K562 (cell line): ENCODE measurements around the gene KPTN. TPM values are rescaled to one million over a fixed set of nuclear protein-coding genes. Genes with fewer than 3 reads are reported as not detected.

Experiments used
- ARID2 ChIP-seq: fragments of 450-650 bp; IDR thresholded peaks from 2 replicates; pipeline ENCODE4 v1.6.1; 2017; ENCODE audit warnings: antibody characterized with exemption, mild to moderate bottlenecking
- BMI1 ChIP-seq: fragments of 150-350 bp; IDR thresholded peaks from 2 replicates; pipeline ENCODE4 v1.6.1; 2014; ENCODE audit warnings: low read length
- CBFA2T3 ChIP-seq: fragments of 450-650 bp; IDR thresholded peaks from 2 replicates; pipeline ENCODE4 v1.6.1; 2017
- CHD1 ChIP-seq: fragments of 200-600 bp; sonication (generic); IDR thresholded peaks from one replicate; pipeline ENCODE4 v1.6.1; 2012; ENCODE audit warnings: mild to moderate bottlenecking, moderate library complexity, low read length, inconsistent platforms
- CTBP1 ChIP-seq: fragments of 450-650 bp; IDR thresholded peaks from 2 replicates; pipeline ENCODE4 v1.6.1; 2016; ENCODE audit warnings: borderline replicate concordance
- FOXA1 ChIP-seq: fragments of 450-650 bp; IDR thresholded peaks from 2 replicates; pipeline ENCODE4 v1.6.1; 2016; ENCODE audit warnings: mild to moderate bottlenecking, borderline replicate concordance
- FOXM1 ChIP-seq, 2 experiments: fragments of 450-650 bp in 1 of 2; sonication (generic) in 1 of 2; formaldehyde crosslinking in 1 of 2; IDR thresholded peaks; 2 replicates each; pipeline versions ENCODE4 v1.6.1 to v1.9.0; 2017 to 2022; ENCODE audit warnings: low read depth in 2 of 2, mild to moderate bottlenecking in 2 of 2, missing genetic modification reagents in 1 of 2, moderate library complexity in 1 of 2
- HCFC1 ChIP-seq: IDR thresholded peaks from 2 replicates; pipeline ENCODE4 v1.6.1; 2012; ENCODE audit warnings: low read depth, low read length, improper control_type of control experiment
- MBD2 ChIP-seq: sonication (generic); IDR thresholded peaks from 2 replicates; pipeline ENCODE4 v1.6.1; 2016; ENCODE audit warnings: low read depth, borderline replicate concordance
- MLLT1 ChIP-seq, 2 experiments: fragments of 450-650 bp; IDR thresholded peaks; 2 replicates each; pipeline ENCODE4 v1.6.1; 2016
- NELFE ChIP-seq: IDR thresholded peaks from 2 replicates; pipeline ENCODE4 v1.6.1; 2011; ENCODE audit warnings: mild to moderate bottlenecking; ENCODE audit not compliant: insufficient read depth, insufficient read length
- NFE2L1 ChIP-seq: fragments of 450-650 bp; IDR thresholded peaks from 2 replicates; pipeline ENCODE4 v1.6.1; 2016; ENCODE audit warnings: missing genetic modification characterization, low read depth, mild to moderate bottlenecking, missing compliant biosample characterization, moderate library complexity, borderline replicate concordance
- NUFIP1 ChIP-seq: fragments of 450-650 bp; IDR thresholded peaks from 2 replicates; pipeline ENCODE4 v1.6.1; 2018; ENCODE audit not compliant: partially characterized antibody
- RBM15 ChIP-seq: fragments of 200-400 bp; formaldehyde crosslinking; IDR thresholded peaks from 2 replicates; pipeline ENCODE4 v1.6.1; 2018; ENCODE audit warnings: mild to moderate bottlenecking, low read length, moderate library complexity; ENCODE audit not compliant: insufficient read depth
- SMC3 ChIP-seq: conservative IDR thresholded peaks from 2 replicates; pipeline ENCODE4 v1.6.1; 2011; ENCODE audit warnings: low read depth, low read length, improper control_type of control experiment; ENCODE audit not compliant: insufficient read depth
- SUPT5H ChIP-seq: fragments of 450-650 bp; IDR thresholded peaks from 2 replicates; pipeline ENCODE4 v1.6.1; 2016
- ZNF518B ChIP-seq: fragments of 250-450 bp; sonication (Bioruptor Pico); IDR thresholded peaks from 2 replicates; pipeline ENCODE4 v1.5.0; 2021; ENCODE audit warnings: mild to moderate bottlenecking, moderate library complexity
- polyA plus RNA-seq, 8 experiments: library from polyadenylated mRNA; depleted of rRNA in 4 of 8; stranded (reverse) in 5 of 8; unstranded in 3 of 8; fragments of >200 nt; fragmentation: Nextera tagmentation in 2 of 8; fragmentation: Illumina TruSeq in 1 of 8; extraction: Ambion mirVana in 2 of 8; extraction: Trizol in 1 of 8; gene quantifications; 2 replicates each; pipeline versions ENCODE4 v1.2.1 to v1.2.3, GENCODE V29; 2011 to 2014; ENCODE audit warnings: inconsistent platforms in 1 of 8, missing spikeins in 1 of 8
- total RNA-seq, 7 experiments: library from RNA; depleted of rRNA in 6 of 7; stranded (reverse); fragments of >200 nt in 6 of 7; fragmentation: Illumina TruSeq in 2 of 7; extraction: Trizol in 2 of 7; gene quantifications; 2 replicates each; pipeline versions ENCODE4 v1.2.1 to v1.2.3, GENCODE V29; 2011 to 2021; ENCODE audit warnings: low replicate concordance in 1 of 7
- TF ChIP-seq, protein P1 (sequence below): fragments of 250-450 bp; sonication (Bioruptor Pico); IDR thresholded peaks from 2 replicates; pipeline ENCODE4 v1.5.0; 2021
- TF ChIP-seq, protein P2 (sequence below): fragments of 450-650 bp; formaldehyde crosslinking; IDR thresholded peaks from 2 replicates; pipeline ENCODE4 v1.4.0; 2020; ENCODE audit warnings: mild to moderate bottlenecking, moderate library complexity
- TF ChIP-seq, protein P3 (sequence below): fragments of 200-800 bp; sonication (Bioruptor generic); IDR thresholded peaks from 2 replicates; pipeline ENCODE4 v1.6.1; 2017; ENCODE audit warnings: missing genetic modification characterization, missing compliant biosample characterization

KPTN gene
- total and polyA plus RNA-seq, 9 of the 15 experiments (the other 6 are each of a cell fraction or from before 2014, with no cell fraction given) = 0.56 to 18.2 (median 8.5) TPM

GRCh38 chr19:47436712-47437401 lies 47.2 kb downstream of the KPTN start (continued):
- TF ChIP-seq, protein P1, sequence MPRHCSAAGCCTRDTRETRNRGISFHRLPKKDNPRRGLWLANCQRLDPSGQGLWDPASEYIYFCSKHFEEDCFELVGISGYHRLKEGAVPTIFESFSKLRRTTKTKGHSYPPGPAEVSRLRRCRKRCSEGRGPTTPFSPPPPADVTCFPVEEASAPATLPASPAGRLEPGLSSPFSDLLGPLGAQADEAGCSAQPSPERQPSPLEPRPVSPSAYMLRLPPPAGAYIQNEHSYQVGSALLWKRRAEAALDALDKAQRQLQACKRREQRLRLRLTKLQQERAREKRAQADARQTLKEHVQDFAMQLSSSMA (CRISPR knock-in tag) = no peak
- TF ChIP-seq NFE2L1 = no peak
- no peak for TF ChIP-seq MLLT1 (IDR thresholded peaks at IDR 0.05)
- peak; percentile 97 for TF ChIP-seq SMC3
- TF ChIP-seq SUPT5H = no peak
- 0 out of 2 replicates have a peak, but pooled peaks have one; percentile 38 for TF ChIP-seq HCFC1
- no peak for TF ChIP-seq MBD2
- no peak for TF ChIP-seq CBFA2T3
- no peak for TF ChIP-seq ZNF518B (CRISPR knock-in tag)
- no peak for TF ChIP-seq NELFE
- no peak for TF ChIP-seq NUFIP1
- TF ChIP-seq FOXM1 (IDR thresholded peaks at IDR 0.05; ENCODE audit: low read depth) = no peak
- no peak for TF ChIP-seq FOXM1 (CRISPR knock-in tag; IDR thresholded peaks at IDR 0.05; ENCODE audit: low read depth)
- TF ChIP-seq, protein P2, sequence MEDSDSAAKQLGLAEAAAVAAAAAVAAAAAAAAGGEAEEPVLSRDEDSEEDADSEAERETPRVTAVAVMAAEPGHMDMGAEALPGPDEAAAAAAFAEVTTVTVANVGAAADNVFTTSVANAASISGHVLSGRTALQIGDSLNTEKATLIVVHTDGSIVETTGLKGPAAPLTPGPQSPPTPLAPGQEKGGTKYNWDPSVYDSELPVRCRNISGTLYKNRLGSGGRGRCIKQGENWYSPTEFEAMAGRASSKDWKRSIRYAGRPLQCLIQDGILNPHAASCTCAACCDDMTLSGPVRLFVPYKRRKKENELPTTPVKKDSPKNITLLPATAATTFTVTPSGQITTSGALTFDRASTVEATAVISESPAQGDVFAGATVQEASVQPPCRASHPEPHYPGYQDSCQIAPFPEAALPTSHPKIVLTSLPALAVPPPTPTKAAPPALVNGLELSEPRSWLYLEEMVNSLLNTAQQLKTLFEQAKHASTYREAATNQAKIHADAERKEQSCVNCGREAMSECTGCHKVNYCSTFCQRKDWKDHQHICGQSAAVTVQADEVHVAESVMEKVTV (CRISPR knock-in tag) = peak; percentile 81
- TF ChIP-seq CHD1 = no peak
- peak; percentile 90 for TF ChIP-seq ARID2
- TF ChIP-seq BMI1 = peak; percentile 65; the same call in 1 of the 2 replicates
- TF ChIP-seq, protein P3, sequence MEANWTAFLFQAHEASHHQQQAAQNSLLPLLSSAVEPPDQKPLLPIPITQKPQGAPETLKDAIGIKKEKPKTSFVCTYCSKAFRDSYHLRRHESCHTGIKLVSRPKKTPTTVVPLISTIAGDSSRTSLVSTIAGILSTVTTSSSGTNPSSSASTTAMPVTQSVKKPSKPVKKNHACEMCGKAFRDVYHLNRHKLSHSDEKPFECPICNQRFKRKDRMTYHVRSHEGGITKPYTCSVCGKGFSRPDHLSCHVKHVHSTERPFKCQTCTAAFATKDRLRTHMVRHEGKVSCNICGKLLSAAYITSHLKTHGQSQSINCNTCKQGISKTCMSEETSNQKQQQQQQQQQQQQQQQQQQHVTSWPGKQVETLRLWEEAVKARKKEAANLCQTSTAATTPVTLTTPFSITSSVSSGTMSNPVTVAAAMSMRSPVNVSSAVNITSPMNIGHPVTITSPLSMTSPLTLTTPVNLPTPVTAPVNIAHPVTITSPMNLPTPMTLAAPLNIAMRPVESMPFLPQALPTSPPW (CRISPR knock-in tag) = peak; percentile 11; the same call in 1 of the 2 replicates
- no peak for TF ChIP-seq FOXA1
- TF ChIP-seq CTBP1 = peak; percentile 23; the same call in 1 of the 2 replicates
- no peak for TF ChIP-seq RBM15
